SW 1271 (cell line): ENCODE measurements around the gene PTPRK.
"Not testable (repeated sequence)": the region's sequence is repeated elsewhere in the genome, so short reads cannot be mapped to it uniquely, and the experiment has no call there.

ENCODE experiments used
- DNase-seq, 2 experiments: peaks; one replicate each; lab custom pipeline; 2025; lab: John Stamatoyannopoulos, UW

PTPRK gene

GRCh38 chr6:128491100-128491581 is 29.3 kb downstream of the PTPRK start:
- no peak for DNase-seq

DNA sequence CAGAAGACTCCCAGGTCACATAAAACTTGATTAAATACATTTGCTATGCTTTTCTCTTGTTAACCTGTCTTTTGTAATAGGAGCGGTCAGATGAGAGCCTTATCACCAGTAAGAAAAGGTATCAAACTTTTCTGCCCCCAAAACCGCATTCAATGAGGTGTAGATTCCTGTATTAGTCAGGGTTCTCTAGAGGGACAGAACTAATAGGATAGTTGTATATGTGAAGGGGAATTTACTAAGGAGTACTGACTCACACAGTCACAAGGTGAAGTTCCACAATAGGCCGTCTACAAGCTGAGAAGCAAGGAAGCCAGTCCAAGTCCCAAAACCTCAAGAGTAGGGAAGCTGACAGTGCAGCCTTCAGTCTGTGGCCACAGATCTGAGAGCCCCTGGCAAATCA is 32.7 kb downstream of the PTPRK start:
- no peak for DNase-seq

GRCh38 chr6:128487055-128487454 is 33.3 kb downstream of the PTPRK start:
- DNase-seq: peak in 1 of 2 experiments; percentile 15

DNA sequence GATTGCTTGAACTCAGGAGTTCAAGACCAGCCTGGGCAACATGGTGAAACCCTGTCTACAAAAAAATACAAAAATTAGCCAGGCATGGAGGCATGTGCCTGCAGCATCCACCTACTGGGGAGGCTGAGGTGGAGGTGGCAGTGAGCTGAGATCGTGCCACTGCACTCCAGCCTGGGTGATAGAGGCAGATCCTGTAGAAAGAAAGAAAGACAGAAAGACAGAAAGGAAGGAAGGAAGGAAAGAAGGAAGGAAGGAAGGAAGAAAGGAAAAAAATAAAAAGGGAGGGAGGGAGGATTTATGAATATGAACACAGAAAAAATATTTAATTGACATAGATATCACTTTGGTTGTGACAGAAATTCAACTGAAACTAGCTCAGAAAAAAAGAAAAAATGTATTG is 33.8 kb downstream of the PTPRK start:
- not testable (repeated sequence) for DNase-seq

DNA sequence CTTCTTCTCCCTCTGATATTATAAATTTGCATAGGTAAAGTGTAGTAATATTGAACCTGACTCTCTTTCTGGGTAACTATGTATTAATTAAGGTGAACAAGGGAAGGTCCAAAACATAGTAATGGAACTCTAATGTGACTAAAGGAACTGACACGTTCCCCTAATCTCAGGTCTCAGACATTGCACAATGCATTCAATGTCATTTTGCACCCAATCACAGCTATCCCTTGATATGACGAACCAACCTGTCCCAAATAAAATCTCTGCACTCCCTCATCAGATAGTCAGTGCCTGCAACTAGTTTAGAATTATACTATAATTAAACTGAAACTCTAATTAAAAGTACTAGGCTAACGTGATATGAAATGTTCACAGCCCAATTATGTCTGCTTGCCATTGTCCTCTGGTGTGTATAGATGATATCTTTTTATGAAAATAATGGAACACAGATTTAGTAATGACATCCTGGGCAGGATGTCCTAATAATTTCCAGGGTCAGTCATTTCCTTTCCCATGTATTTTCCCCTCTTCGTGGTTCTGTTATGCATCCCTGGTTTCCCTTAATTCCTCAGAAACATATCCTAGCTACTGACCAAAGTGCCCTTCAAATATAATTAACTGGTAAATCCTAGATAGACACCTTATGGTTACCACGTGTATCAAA is 36.8 kb downstream of the PTPRK start:
- no peak for DNase-seq

- DNase-seq: no peak
Observed at GRCh38 chr6:128482642-128483041, 37.8 kb downstream of the PTPRK start.

DNA sequence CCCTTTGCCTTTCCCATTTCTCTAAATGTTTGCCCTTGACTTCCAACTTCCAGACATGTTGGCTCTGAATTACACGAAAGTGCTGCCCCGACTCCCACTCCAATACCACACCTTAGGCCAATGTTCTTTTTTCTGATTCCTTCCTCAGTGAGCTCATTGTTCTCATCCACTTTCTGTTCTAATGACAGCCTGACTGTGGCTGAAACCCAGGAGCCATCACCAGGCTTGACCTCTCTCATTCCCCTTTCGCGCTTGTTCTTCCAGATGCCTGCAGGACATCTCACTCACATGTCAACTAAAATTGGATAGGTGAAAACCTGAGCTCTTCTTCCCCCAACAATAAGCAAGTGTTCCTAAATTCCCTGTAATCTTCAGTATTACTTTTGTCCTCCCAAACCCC is 40.4 kb downstream of the PTPRK start:
- DNase-seq: no peak

GRCh38 chr6:128479048-128479666 is 41.2 kb downstream of the PTPRK start:
- DNase-seq: no peak

- DNase-seq: no peak
Observed at GRCh38 chr6:128478230-128479047, 42.0 kb downstream of the PTPRK start.

DNA sequence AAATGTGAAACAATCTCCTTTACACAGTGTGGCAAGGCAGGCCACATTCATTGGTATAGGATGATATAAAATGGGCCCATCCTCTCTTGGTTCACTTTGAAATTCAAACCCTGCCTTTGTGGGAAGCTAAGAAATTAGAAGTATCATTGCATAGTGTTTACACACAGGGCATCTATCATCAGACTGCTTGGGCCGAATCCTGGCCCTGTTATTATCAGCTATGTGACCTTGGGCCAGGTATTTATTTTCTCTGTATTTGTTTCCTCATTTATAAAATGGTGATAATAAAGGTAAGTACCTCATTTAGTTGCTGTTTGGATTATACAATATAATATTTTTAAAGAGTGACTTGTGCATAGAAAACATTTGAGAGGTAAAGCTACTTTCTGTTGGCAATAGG is 45.5 kb downstream of the PTPRK start:
- no peak for DNase-seq

DNA sequence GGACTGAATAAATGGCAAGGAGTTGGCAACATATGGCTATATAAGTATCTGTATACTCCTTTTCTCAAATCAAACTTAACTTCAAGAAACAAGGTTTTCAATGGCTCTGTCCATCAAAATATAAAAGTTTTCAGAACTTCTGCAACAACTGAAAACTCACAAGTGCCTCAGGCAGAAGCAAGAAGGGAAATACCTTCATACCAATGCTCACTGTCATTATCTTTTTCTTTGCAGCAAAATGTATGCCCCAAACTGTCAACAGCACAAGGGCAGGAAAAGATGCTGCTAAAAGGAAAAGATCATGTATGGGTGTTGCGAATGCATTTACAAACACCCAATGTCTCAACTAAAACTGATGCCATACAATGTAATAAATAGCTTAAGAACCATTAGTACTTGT is 45.9 kb downstream of the PTPRK start:
- DNase-seq: no peak

DNA sequence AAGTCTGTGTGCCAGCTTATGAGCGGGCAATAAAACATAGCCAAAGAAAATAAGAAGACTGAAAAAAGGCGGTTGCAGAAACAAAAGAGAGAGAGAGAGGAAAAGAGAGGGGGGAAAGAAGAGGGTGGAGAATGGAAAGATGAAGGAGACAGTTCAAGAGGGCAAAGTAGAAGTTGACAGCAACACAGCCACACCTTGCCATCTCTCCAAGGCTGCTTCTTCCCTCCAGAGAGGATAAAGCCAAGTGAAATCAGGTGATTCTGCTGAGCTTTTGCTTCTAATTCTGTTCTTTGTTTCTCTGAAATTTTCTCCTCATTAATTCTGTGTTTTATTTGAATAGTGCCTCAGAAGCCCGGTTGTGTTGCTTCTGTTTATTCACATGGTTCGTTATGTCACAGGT is 48.5 kb downstream of the PTPRK start:
- DNase-seq: no peak

DNA sequence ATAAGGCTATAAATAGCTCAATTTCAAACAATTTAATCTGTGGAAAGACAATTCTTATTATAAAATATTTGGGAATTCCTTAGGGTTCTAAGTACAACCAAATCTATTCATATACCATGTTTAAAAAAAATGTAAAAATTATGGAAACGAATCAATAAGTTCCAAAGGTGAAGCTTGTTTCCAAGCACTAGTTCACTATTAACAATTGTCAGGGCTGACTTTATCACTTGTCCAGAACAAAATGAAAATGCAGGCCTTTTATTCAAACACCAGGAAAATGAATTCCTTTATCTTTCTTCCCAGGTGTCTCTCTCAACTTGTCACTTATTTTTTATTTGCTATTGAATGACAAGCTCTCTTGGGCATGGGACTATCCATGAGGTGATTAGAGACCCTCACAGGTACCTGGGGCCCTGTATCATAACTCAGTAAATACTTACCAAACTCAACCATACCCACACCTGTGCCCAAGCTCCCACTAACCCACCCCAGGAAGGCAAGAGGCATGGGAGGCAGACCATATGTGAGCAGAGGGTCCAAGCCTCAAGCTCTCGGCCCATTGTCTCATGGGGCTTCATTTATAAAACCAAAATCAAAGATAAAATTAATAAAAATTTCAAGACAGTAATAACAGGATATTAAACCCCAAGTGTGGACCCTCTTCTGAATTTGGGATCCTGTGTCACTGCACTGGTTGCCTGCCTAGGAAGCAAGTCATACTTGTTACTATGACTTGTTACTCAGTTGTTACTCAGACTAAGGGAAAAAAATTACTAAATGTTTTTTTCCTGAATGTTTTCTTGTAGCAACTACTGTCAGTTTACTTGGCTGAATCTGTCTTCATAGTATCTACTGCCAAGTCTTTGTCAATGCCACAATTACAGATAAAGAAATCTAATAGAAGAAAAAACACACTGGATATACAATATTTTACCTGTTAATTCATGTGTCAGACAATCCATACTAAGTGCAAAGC is 54.7 kb downstream of the PTPRK start:
- DNase-seq: no peak

- DNase-seq: no peak
Observed at GRCh38 chr6:128464790-128465189, 55.6 kb downstream of the PTPRK start.

DNA sequence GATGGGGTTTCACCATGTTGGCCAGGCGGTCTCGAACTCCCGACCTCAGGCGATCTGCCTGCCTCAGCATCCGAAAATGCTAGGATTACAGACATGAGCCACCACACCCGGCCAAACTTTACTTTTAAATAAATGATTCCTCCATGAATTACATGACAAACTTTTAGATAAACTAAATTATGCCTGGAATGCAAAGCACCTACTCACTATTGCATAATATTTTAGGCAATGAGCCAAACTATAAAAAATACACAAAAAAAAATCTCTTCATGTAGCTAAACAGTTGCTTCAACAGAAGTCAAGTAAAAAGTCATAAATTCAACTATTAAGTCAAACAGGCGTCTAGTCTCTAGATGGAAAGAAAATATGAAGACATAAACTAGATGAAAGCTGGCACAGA is 56.5 kb downstream of the PTPRK start:
- DNase-seq: no peak

GRCh38 chr6:128461501-128461900 is 58.9 kb downstream of the PTPRK start:
- DNase-seq: no peak

- DNase-seq: no peak
Observed at GRCh38 chr6:128456510-128457230, 63.7 kb downstream of the PTPRK start.

DNA sequence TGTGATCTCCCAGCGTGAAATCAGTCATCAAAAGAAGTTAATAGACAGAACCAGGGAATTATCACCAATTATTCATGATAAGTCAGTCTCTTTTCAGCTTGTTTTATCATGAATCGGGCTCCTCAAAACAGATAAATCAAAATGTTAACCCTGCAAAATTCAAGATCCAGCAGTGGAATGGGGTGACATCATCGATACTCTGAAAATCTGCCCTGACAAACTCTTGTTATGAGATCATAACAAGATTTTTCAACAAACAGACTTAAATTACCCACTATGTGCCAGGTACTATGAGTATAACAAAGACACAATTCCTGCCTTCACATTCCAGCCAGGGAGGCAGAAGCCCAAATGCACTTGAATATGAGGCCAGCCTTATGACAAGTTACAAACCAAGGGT is 64.4 kb downstream of the PTPRK start:
- DNase-seq: no peak

DNA sequence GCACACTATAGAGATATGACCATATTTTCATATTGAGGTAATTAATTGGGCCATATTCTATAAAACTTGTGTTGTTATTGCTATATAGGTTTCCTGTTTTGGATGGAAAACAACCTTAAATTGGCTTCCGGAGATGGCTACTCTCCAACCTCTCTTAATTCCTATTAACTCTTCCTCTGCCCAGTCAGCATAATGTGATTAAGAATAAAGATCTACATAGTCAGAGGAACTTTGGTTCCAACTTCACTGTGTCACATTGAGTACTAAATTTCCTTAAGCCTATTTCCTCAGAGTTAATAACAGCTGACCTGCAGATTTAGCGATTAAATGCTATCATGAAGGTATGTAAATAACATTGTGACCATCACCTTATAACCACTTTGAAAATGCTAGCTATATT is 67.7 kb downstream of the PTPRK start:
- no peak for DNase-seq

GRCh38 chr6:128446497-128446896 is 73.9 kb downstream of the PTPRK start:
- no peak for DNase-seq

DNA sequence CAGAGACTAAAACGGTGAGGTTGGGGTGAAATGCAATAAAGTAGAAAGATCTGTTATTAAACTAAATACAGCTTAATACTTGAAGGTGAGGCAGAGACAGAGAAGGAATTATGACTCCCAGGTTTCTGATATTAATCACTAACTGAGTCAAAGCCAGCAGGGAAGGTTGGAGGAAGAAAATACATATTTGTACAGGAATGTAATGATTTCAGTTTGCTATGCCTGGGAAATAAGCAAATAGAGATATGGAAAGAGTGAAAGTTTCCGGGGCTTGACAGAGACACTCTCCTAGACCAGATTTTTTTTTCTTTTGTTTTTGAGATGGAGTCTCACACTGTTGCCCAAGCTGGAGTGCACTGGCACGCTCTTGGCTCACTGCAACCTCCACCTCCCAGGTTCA is 76.8 kb downstream of the PTPRK start:
- no peak for DNase-seq
